CD4-positive, alpha-beta T cell treated with Interleukin-21 for 1 hour (primary cell): ENCODE results near the gene NR2F6.
"Not testable (repeated sequence)": the region's sequence is repeated elsewhere in the genome, so short reads cannot be mapped to it uniquely, and the experiment has no call there.

Source experiments
- DNase-seq: peaks from one replicate; pipeline ENCODE4 v3.0.0-alpha.2; 2020

Gene NR2F6

GRCh38 chr19:17245535-17245984, at the start of gene NR2F6:
Gene NR2F6, minus strand, starts transcription at chr19:17245919. Its CDS starts 699 bp downstream, at chr19:17245220.
- no peak for DNase-seq

GRCh38 chr19:17294051-17294891, 48.6 kb upstream of the NR2F6 start:
- peak; percentile 58 for DNase-seq

GRCh38 chr19:17293605-17294004, 47.9 kb upstream of the NR2F6 start:
- DNase-seq, result no peak

DNA sequence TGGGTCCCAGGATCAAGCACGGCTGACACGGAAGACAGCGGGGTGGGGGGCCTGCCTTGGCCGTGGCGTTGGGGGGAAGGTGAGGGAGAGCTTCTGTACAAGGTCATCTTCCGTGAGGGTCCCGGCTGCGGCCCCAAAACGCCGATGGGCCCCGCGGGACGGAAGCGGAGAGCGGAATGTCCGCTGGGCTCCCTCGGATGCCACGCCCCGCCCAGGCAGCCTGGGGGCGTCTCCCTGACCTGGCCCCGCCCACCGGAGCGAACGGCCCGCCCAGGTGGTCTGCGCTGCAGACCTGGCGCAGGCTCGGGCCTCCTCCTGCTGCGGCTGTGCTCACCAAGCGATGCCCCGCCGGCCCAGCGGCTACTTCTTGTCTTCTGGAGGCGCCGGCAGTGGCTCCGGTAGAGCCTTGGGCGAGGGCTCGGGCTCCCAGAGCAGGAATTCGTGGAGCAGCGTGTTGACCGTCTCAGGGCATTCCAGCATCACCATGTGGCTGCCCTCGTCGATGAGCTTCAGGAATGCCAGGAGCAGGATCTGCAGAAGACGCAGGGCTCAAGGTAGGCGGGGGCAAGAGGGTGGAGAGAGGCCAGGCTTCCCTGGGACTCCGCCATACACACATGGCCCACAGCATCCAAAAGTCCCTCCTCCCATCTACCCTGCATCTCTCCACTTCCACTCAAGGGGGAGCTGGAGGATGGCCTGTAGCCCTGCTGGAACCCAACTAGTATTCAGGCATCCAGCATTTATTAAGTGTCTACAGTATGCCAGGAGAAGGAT, 46.8 kb upstream of the NR2F6 start:
- peak; percentile 87 for DNase-seq

DNA sequence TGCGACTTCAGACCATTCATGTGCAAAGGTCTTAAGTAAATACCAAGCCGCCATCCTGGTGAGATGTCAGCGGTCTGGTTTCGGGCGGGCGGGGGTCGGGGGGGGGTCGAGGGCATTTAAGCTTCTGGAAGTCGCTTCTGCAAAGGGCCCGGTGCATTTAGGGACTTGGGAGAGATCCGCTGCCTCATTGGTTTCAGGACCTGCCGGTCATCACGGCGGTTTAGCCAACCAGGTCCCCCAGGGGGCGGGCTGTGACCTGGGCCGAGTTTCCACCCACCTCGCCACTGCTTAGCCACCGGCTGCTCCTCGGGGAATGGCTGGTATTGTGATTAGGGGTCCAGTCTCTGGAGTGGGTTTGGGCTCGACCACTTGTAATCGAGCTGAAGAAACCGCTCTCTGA, 43.8 kb upstream of the NR2F6 start:
- peak; percentile 37 for DNase-seq

DNA sequence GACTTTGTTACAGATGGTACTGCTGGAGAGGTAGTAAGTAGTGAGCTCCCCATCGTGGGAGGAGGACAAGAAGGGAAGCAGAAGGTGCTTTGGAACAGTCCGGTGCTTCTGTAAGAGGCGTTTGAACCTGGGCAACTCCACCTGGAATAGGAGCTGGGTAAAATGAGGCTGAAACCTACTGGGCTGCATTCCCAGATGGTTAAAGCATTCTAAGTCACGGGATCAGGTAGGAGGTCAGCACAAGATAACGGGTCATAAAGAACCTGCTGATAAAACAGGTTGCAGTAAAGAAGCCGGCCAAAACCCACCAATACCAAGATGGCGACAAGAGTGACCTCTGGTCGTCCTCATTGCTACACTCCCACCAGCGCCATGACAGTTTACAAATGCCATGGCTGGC, 41.0 kb upstream of the NR2F6 start:
- DNase-seq, result no peak

DNA sequence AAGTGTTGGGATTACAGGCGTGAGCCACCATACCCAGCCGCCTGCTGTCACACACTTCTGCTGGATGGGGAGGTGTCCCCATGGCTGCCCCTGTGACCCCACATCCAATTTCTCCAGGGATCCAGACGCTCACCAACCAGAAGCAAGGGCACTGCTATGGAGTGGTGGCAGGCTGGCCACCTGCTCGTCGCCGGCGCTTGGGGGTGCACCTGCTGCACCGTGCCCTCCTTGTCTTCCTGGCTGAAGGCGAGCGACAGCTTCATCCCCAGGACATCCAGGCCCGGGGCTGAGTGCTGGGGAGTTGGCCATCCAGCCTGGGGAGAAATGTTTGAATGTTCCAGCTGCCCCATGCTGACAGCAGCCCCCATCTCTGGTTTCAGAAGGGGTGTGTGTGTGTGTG, 40.5 kb upstream of the NR2F6 start:
- DNase-seq, result no peak

DNA sequence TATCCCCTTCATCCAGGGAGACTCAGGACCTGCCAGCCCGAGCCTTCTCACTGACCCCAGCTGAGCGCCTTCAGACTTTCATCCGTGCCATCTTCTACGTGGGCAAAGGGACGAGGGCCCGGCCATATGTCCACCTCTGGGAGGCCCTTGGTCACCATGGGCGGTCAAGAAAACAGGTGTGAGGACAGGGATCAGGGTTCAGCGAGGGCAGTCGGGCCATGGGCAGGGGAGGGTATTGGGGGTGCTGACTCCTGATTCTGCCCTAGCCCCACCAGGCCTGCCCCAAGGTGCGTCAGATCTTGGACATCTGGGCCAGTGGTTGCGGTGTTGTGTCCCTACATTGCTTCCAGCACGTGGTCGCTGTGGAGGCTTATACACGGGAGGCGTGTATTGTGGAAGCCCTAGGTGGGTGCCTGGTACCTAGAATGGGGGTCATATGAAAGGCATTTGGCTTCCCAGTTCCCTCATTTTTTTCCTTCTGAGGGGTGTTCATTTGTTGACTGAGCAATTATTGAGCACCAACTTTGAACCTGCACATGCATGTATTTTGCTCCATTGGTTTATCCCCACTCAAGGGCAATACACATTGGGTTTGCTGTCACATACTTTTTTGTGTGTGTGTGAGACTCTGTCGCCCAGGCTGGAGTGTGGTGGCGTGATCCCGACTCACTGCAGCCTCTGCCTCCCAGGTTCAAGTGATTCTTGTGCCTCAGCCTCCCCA, 39.9 kb upstream of the NR2F6 start:
- DNase-seq, result no peak

- DNase-seq, result no peak
These were observed 37.8 kb upstream of the NR2F6 start for GRCh38 chr19:17283504-17283996.

GRCh38 chr19:17282488-17283125, 36.9 kb upstream of the NR2F6 start:
- DNase-seq, result peak; percentile 80

- DNase-seq, result peak; percentile 24
These were observed 35.9 kb upstream of the NR2F6 start, which contains the start of gene ANKLE1 for GRCh38 chr19:17281391-17282304. Gene ANKLE1, plus strand, starts transcription at chr19:17281901. Its CDS starts 20 bp downstream, at chr19:17281921.

DNA sequence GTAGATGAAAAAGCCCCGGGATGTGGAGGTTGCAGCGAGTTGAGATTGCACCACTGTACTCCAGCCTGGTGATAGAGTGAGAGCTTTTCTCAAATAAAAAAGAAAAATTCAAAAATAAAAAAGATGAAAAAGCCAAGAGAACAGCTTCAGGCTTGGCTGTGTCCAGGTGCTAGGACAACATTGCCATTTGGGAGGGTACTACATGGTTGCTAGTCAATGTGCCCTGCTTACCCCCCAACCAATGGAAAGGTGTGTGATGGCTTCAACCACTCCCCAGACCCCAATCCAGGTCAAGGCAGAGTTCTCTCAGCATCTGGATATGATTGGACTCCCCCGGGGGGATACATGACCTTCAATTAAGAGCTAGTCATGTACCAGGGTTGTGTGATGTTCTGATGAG, 33.7 kb upstream of the NR2F6 start:
- no peak for DNase-seq

- no peak for DNase-seq
These were observed 29.9 kb upstream of the NR2F6 start for GRCh38 chr19:17275441-17276175.

DNA sequence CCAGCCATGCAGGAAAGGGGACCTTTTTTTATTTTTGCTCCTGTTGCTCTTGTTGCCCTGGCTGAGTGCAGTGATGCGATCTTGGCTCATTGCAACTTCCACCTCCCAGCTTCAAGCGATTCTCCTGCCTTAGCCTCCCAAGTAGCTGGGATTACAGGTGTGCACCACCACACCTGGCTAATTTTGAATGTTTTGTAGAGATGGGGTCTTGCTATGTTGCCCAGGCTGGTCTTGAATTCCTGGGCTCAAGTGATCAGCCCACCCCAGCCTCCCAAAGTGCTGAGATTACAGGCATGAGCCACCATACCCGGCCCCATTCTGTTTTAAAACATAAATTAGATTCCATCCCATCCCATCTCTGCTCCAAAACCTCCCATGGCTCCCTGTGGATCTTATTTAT, 29.2 kb upstream of the NR2F6 start:
- not testable (repeated sequence) for DNase-seq

DNA sequence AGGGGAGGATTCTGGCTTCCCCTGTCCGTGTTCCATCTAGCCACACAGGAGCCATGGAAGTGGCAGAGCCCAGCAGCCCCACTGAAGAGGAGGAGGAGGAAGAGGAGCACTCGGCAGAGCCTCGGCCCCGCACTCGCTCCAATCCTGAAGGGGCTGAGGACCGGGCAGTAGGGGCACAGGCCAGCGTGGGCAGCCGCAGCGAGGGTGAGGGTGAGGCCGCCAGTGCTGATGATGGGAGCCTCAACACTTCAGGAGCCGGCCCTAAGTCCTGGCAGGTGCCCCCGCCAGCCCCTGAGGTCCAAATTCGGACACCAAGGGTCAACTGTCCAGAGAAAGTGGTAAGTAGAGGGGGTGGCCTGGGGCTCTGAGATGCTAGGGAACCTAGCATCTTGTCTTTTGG, 23.0 kb upstream of the NR2F6 start:
- DNase-seq, result no peak

DNA sequence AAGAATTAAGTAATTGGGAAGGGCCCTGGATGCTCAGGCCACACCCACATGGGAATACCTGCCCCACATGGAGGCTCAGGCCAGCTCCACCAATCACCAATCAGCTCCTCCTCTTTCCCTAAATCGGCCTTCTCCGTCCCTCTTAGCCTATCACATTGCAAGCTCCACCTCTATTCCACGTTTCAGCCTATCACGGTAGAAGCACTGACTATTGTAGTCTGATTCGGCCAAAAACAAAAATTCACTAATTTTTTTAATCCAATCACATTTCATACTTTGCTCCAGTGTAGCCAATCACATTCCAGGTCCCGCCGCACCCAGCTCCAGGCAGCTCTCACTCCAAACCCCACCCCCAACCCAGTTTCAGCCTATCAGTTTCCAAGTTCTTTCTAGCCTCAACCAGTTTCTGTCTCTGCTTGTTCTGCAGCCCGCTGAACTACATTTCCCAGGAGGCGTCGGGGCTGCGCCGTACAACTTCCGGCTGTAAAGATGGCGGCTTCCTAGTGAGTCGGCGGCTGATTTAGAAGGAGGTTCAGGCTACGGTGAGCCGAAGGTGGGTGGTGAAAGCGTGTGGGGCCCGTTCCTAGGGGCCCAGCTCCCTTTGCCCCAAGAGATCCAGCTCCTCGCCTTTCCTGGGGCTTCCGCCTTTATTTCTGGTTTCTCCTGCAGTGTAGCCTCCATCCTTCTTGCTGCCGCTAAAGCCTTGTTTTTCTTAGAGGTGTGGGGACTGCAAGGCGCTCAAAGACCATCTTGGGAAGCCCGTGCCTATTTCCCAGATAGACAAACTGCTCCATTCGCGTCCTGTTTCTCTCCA, 21.5 kb upstream of the NR2F6 start, which contains the start of gene BABAM1:
Gene BABAM1 (plus strand): TSS at position 469 of the 814 bp plus-strand sequence. CDS start 1,364 bp downstream, outside the sequence.
- DNase-seq, result peak; percentile 99

DNA sequence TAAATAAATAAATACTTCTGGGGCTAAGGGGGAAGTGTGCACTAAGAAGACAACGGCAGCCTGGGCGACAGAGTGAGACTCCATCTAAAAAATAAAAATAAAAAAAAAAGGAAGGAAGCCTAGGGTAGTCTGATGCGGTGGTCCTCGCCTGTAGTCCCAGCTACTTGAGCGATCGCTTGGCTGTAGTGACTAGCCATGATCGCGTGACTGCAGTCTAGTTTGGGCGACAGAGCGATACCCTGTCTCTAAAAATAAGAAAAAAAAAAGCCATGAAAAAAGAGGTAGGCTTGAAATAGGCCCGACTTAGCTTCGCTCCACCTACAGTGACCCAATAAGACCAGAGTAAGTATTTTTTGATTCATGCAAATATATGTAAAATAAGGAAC, 20.9 kb upstream of the NR2F6 start:
- no peak for DNase-seq

GRCh38 chr19:17266026-17266425, 20.3 kb upstream of the NR2F6 start:
- DNase-seq, result no peak

DNA sequence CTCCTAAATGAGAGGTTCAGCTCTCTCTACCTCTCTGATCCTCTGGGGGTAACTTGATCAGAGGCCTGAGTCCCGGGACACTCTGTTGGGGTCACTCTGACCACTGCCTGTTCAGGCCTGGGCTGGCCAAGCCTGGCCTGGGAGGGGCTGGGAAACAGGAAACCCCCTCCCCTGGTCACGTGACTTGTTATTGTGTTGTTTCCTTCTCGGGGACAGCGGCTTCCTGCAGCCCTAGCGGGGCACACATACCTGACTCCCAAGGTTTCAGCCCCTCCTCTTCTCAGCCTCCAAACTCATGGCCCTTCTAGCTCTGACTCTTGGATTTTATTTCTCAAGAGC, 18.9 kb upstream of the NR2F6 start, which contains the start of gene USHBP1:
Gene USHBP1 (minus strand): TSS at position 105 of the 339 bp plus-strand sequence. CDS start 446 bp downstream, outside the sequence.
- DNase-seq, result no peak
